IMR-90 (cell line): ENCODE results near the gene PAX8. TPM values are rescaled to one million over a fixed set of nuclear protein-coding genes. Genes with fewer than 3 reads are reported as not detected.

Experiments used
- ATAC-seq: fragments of 200-7000 bp; cut with Tn5 transposase; 2 replicates; pipeline ENCODE4 v1.9.1; 2020; ENCODE audit warnings: low read depth, mild to moderate bottlenecking, moderate library complexity
- BruUV-seq: library from RNA; stranded (reverse); fragments of 400-500 nt; replicated peaks from 2 replicates; lab custom pipeline; 2021; lab: Mats Ljungman, UMichigan
- CTCF ChIA-PET: fragments of 300-600 bp; formaldehyde crosslinking; extraction: SDS; loops from one replicate; lab custom pipeline; 2021; ENCODE audit warnings: antibody characterized with exemption; lab: Yijun Ruan, JAX
- POLR2A ChIA-PET: fragments of 300-600 bp; sonication (Branson Sonifier 250); formaldehyde crosslinking; loops from one replicate; lab custom pipeline; 2022; ENCODE audit warnings: antibody characterized with exemption; ENCODE audit not compliant: unreplicated experiment; lab: Charles Lee
- DNase-seq: peaks from one replicate; pipeline ENCODE4 v3.0.0; 2013
- H2AFZ ChIP-seq: replicated peaks from 2 replicates; pipeline ENCODE3; 2013; ENCODE audit warnings: low read length, mild to moderate bottlenecking; ENCODE audit not compliant: poor library complexity
- H2AK5ac ChIP-seq: 2 replicates; pipeline ENCODE4 v1.6.1; 2013; ENCODE audit warnings: low read depth, low read length, inconsistent platforms
- H2AK9ac ChIP-seq: replicated peaks from 2 replicates; pipeline ENCODE3; 2013; ENCODE audit warnings: mild to moderate bottlenecking, low read depth, low read length, moderate library complexity; ENCODE audit not compliant: poor library complexity
- H2BK120ac ChIP-seq: 2 replicates; pipeline ENCODE4 v1.6.1; 2013; ENCODE audit warnings: low read depth, low read length, inconsistent platforms
- H2BK15ac ChIP-seq: 3 replicates; pipeline ENCODE4 v1.6.1; 2013; ENCODE audit warnings: low read depth, low read length, inconsistent platforms
- H2BK20ac ChIP-seq: 2 replicates; pipeline ENCODE4 v1.6.1; 2013; ENCODE audit warnings: low read depth, mild to moderate bottlenecking, inconsistent platforms, low read length, moderate library complexity
- H2BK5ac ChIP-seq: 2 replicates; pipeline ENCODE4 v1.6.1; 2013; ENCODE audit warnings: mild to moderate bottlenecking, low read depth, low read length, inconsistent platforms; ENCODE audit not compliant: poor library complexity, severe bottlenecking
- H3K14ac ChIP-seq: replicated peaks from 2 replicates; pipeline ENCODE4 v1.6.1; 2013; ENCODE audit warnings: low read depth, low read length, inconsistent platforms
- H3K18ac ChIP-seq: 2 replicates; pipeline ENCODE4 v1.6.1; 2013; ENCODE audit warnings: low read depth, low read length, control low read depth
- H3K23ac ChIP-seq: 2 replicates; pipeline ENCODE4 v1.6.1; 2013; ENCODE audit warnings: low read depth, low read length, inconsistent platforms
- H3K27ac ChIP-seq: 2 replicates; pipeline ENCODE4 v1.5.1; 2013; ENCODE audit warnings: mild to moderate bottlenecking, control low read depth, low read length; ENCODE audit not compliant: insufficient read depth
- H3K27me3 ChIP-seq: 2 replicates; pipeline ENCODE4 v1.6.1; 2013; ENCODE audit warnings: low read length; ENCODE audit not compliant: control insufficient read depth, insufficient read depth
- H3K36me3 ChIP-seq: 2 replicates; pipeline ENCODE4 v1.6.1; 2013; ENCODE audit warnings: low read length, mixed read lengths; ENCODE audit not compliant: control insufficient read depth, insufficient read depth
- H3K4ac ChIP-seq: 2 replicates; pipeline ENCODE4 v1.6.1; 2013; ENCODE audit warnings: low read depth, low read length, inconsistent platforms
- H3K4me1 ChIP-seq: 2 replicates; pipeline ENCODE4 v1.6.1; 2013; ENCODE audit warnings: low read length, mixed read lengths; ENCODE audit not compliant: control insufficient read depth, insufficient read depth
- H3K4me2 ChIP-seq: 2 replicates; pipeline ENCODE4 v1.6.1; 2013; ENCODE audit warnings: low read depth, mild to moderate bottlenecking, control low read depth, low read length, moderate library complexity
- H3K4me3 ChIP-seq: 2 replicates; pipeline ENCODE4 v1.5.1; 2013; ENCODE audit warnings: low read depth, mild to moderate bottlenecking, control low read depth, low read length, moderate library complexity; ENCODE audit not compliant: insufficient read depth
- H3K56ac ChIP-seq: 2 replicates; pipeline ENCODE4 v1.6.1; 2013; ENCODE audit warnings: low read length, inconsistent platforms; ENCODE audit not compliant: insufficient read depth; ENCODE audit errors: extremely low read depth
- H3K79me1 ChIP-seq, 2 experiments: 2 replicates each; pipeline ENCODE4 v1.6.1; 2013; ENCODE audit warnings: low read length in 2 of 2, inconsistent platforms in 1 of 2, low read depth in 1 of 2
- H3K9ac ChIP-seq: 2 replicates; pipeline ENCODE4 v1.6.1; 2013; ENCODE audit warnings: low read depth, low read length, control low read depth
- H3K9me1 ChIP-seq: 2 replicates; pipeline ENCODE4 v1.6.1; 2013; ENCODE audit warnings: low read length, inconsistent platforms; ENCODE audit not compliant: insufficient read depth
- H3K9me3 ChIP-seq: 2 replicates; pipeline ENCODE4 v1.6.1; 2013; ENCODE audit warnings: low read length; ENCODE audit not compliant: control insufficient read depth, insufficient read depth
- H4K20me1 ChIP-seq: 2 replicates; pipeline ENCODE4 v1.6.1; 2013; ENCODE audit warnings: low read length, inconsistent platforms; ENCODE audit not compliant: insufficient read depth
- H4K5ac ChIP-seq: 2 replicates; pipeline ENCODE4 v1.6.1; 2013; ENCODE audit warnings: mild to moderate bottlenecking, low read depth, low read length, control low read depth
- H4K8ac ChIP-seq, 2 experiments: 2 replicates each; pipeline ENCODE4 v1.6.1; 2013; ENCODE audit warnings: low read depth in 2 of 2, low read length in 2 of 2, control low read depth in 1 of 2, inconsistent platforms in 1 of 2
- H4K91ac ChIP-seq: 2 replicates; pipeline ENCODE4 v1.6.1; 2013; ENCODE audit warnings: low read depth, low read length, inconsistent platforms; ENCODE audit not compliant: insufficient read depth
- CHD1 ChIP-seq: IDR thresholded peaks from 2 replicates; pipeline ENCODE4 v1.6.1; 2012; ENCODE audit warnings: low read depth, low read length, improper control_type of control experiment
- FOS ChIP-seq: fragments of 150-350 bp; IDR thresholded peaks from 2 replicates; pipeline ENCODE4 v1.6.1; 2016; ENCODE audit warnings: low read depth, low read length
- MAFK ChIP-seq: IDR thresholded peaks from 2 replicates; pipeline ENCODE4 v1.6.1; 2012; ENCODE audit warnings: low read depth, low read length, improper control_type of control experiment
- POLR2A ChIP-seq: IDR thresholded peaks from 2 replicates; pipeline ENCODE4 v1.6.1; 2012; ENCODE audit warnings: mild to moderate bottlenecking, low read depth, low read length
- WGBS, 2 experiments: methylation state at CpG; one replicate each; pipeline versions ENCODE4 v1.1.5 to v1.1.7; 2013; ENCODE audit warnings: missing lambda C conversion rate in 2 of 2; ENCODE audit not compliant: insufficient read length in 1 of 2; ENCODE audit errors: extremely low coverage in 2 of 2; 5-methylcytosine and 5-hydroxymethylcytosine counted together
- dilution Hi-C: fragments of 300-500 bp; cut with HindIII; formaldehyde crosslinking; loops from one replicate; pipeline ENCODE4 v1.14.3; 2018; ENCODE audit warnings: low sequenced_read_pairs; ENCODE audit not compliant: unreplicated experiment
- in situ Hi-C: fragments of 300-500 bp; cut with MboI; formaldehyde crosslinking; loops from 3 replicates; pipeline ENCODE4 v1.14.3; 2019; ENCODE audit warnings: low sequenced_read_pairs, inconsistent platforms, mixed read lengths
- intact Hi-C: fragments of 100-400 bp; cut with micrococcal nuclease; formaldehyde crosslinking; loops from 2 replicates; pipeline ENCODE4 v1.10.0; 2022
- polyA plus RNA-seq, 3 experiments: library from polyadenylated mRNA; depleted of rRNA; stranded (reverse); fragments of >200 nt; gene quantifications; 2 replicates each; pipeline ENCODE4 v1.2.3, GENCODE V29; 2012; ENCODE audit warnings: low replicate concordance in 1 of 3
- total RNA-seq: library from RNA; depleted of rRNA; stranded (reverse); fragments of >200 nt; gene quantifications from 2 replicates; pipeline ENCODE4 v1.2.3, GENCODE V29; 2012
- TF ChIP-seq, protein P1 (sequence below): conservative IDR thresholded peaks from 2 replicates; pipeline ENCODE4 v1.5.1; 2012; ENCODE audit warnings: mild to moderate bottlenecking, low read depth, low read length, improper control_type of control experiment

PAX8 gene
- total and polyA plus RNA-seq, 2 of the 4 experiments (the other 2 are of a cell fraction) = 0.18 to 1.5 TPM

- Histone ChIP-seq H2AFZ (peak overlapping the region; percentile 27), H4K8ac (no peak overlapping the region), H4K91ac (no peak overlapping the region), H3K27ac (no peak overlapping the region), H2AK9ac (peak overlapping the region; percentile 8), H4K5ac (no peak overlapping the region), H3K4me2 (no peak overlapping the region), H2BK20ac (no peak overlapping the region), H4K20me1 (no peaks in the 10 kb centered on the region), H3K9me3 (no peaks in the 10 kb centered on the region), H2BK5ac (no peak overlapping the region), H3K9me1 (no peaks in the 10 kb centered on the region), H2BK15ac (no peak overlapping the region), H3K27me3 (peaks cover 5% of the 10 kb centered on the region; the same call in 1 of the 2 replicates), H2BK120ac (no peak overlapping the region), H3K9ac (no peak overlapping the region), H3K36me3 (no peaks in the 10 kb centered on the region; the same call in 1 of the 2 replicates), H3K56ac (no peak overlapping the region), H3K14ac (no peak overlapping the region), H3K23ac (no peak overlapping the region), H3K4ac (no peak overlapping the region), H3K4me1 (peaks cover 5% of the 10 kb centered on the region; the same call in 1 of the 2 replicates), H3K4me3 (no peak overlapping the region), H2AK5ac (no peak overlapping the region), H3K18ac (no peak overlapping the region), H3K79me1 (no peaks in the 10 kb centered on the region)
- no TSS peak for BruUV-seq
- ChIA-PET POLR2A (no interaction called here), CTCF (no interaction called here)
- whole genome bisulfite sequencing, 2 experiments = no CpG with 5 or more reads among the region's 4 CpGs
- dilution Hi-C loops = no loop called here
- in situ Hi-C loops = no loop called here
- TF ChIP-seq, protein P1, sequence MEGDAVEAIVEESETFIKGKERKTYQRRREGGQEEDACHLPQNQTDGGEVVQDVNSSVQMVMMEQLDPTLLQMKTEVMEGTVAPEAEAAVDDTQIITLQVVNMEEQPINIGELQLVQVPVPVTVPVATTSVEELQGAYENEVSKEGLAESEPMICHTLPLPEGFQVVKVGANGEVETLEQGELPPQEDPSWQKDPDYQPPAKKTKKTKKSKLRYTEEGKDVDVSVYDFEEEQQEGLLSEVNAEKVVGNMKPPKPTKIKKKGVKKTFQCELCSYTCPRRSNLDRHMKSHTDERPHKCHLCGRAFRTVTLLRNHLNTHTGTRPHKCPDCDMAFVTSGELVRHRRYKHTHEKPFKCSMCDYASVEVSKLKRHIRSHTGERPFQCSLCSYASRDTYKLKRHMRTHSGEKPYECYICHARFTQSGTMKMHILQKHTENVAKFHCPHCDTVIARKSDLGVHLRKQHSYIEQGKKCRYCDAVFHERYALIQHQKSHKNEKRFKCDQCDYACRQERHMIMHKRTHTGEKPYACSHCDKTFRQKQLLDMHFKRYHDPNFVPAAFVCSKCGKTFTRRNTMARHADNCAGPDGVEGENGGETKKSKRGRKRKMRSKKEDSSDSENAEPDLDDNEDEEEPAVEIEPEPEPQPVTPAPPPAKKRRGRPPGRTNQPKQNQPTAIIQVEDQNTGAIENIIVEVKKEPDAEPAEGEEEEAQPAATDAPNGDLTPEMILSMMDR = no peak
- no peak for TF ChIP-seq FOS
- TF ChIP-seq CHD1 = no peak
- TF ChIP-seq MAFK = no peak
- TF ChIP-seq POLR2A = no peak
- DNase-seq (no peak), ATAC-seq (no peak)
- intact Hi-C loops = no loop called here
Measured at GRCh38 chr2:113253453-113253852, 25.3 kb downstream of the PAX8 start.
